BJ (cell line): ENCODE measurements around the gene PADI3. TPM values are rescaled to one million over a fixed set of nuclear protein-coding genes. Genes with fewer than 3 reads are reported as not detected.
A peak's percentile ranks its signal among the peaks of the same experiment; 100 is the strongest.

Experiments used
- CTCF ChIA-PET: fragments of 350-600 bp; formaldehyde crosslinking; extraction: SDS; loops from one replicate; lab custom pipeline; 2021; ENCODE audit warnings: antibody characterized with exemption, inconsistent platforms; lab: Yijun Ruan, JAX
- POLR2A ChIA-PET: fragments of 300-600 bp; sonication (Branson Sonifier 250); formaldehyde crosslinking; extraction: SDS; loops from one replicate; lab custom pipeline; 2021; ENCODE audit warnings: antibody characterized with exemption; lab: Charles Lee
- DNase-seq: peaks from one replicate; pipeline ENCODE4 v3.0.0-alpha.2; 2011; ENCODE audit warnings: low read depth
- H3K27me3 ChIP-seq: 2 replicates; pipeline ENCODE4 v1.6.0; 2011; ENCODE audit warnings: low read length; ENCODE audit not compliant: control insufficient read depth, insufficient read depth
- H3K36me3 ChIP-seq: 2 replicates; pipeline ENCODE4 v1.5.1; 2011; ENCODE audit warnings: low read length; ENCODE audit not compliant: control insufficient read depth, insufficient read depth
- H3K4me3 ChIP-seq: 2 replicates; pipeline ENCODE4 v1.5.1; 2011; ENCODE audit warnings: low read depth, mild to moderate bottlenecking, control low read depth, low read length
- polyA plus RNA-seq: library from polyadenylated mRNA; depleted of rRNA; stranded (reverse); fragments of >200 nt; gene quantifications from 2 replicates; pipeline ENCODE4 v1.2.3, GENCODE V29; 2011
- TF ChIP-seq, protein P1 (sequence below): IDR thresholded peaks from 2 replicates; pipeline ENCODE4 v1.5.1; 2011; ENCODE audit warnings: low read depth, mild to moderate bottlenecking, control low read depth, inconsistent platforms, low read length, moderate library complexity; ENCODE audit not compliant: insufficient read depth

Gene PADI3
- polyA plus RNA-seq, 1 experiment, result not detected

DNA sequence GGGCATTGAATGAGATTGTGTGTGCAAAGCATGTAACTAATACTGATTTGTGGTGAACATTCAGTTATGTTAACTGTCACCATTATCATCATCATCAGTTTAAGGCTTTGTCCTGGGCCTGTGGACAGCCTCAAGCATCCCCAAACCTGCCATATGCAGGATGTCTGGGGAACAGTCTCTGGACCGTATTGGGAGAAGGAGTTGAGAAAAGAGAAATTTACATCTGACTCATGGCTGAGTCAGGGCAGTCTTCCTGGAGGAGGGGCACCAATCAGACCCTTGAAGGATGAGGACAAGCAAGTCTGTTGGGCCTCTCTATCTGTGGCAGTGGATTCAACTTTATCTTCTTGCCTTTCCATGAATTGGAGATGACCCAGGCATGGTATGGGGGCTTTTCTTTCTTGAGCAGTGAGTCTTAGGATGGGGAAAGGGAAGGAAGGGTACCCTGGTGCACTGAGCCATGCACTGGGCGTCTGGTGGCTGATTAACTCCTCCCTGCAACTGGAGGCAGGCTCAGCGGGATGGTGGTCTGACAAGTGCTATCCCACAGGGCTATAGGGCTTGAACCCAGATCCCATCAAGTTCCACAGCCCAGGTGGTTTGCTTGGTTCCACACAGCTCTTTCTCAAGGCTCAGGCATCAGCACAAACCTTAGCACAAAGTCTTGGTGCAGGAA lies 2.9 kb downstream of the PADI3 start:
- H3K36me3 ChIP-seq, result no peaks in the 10 kb centered on the region
- CTCF ChIA-PET, result interaction anchor here (0.7 to 2.0 kb wide), 2 partner anchors 126 to 302 kb away, joined by 3 to 9 read pairs; no protein-coding TSS in a partner anchor
- TF ChIP-seq, protein P1, sequence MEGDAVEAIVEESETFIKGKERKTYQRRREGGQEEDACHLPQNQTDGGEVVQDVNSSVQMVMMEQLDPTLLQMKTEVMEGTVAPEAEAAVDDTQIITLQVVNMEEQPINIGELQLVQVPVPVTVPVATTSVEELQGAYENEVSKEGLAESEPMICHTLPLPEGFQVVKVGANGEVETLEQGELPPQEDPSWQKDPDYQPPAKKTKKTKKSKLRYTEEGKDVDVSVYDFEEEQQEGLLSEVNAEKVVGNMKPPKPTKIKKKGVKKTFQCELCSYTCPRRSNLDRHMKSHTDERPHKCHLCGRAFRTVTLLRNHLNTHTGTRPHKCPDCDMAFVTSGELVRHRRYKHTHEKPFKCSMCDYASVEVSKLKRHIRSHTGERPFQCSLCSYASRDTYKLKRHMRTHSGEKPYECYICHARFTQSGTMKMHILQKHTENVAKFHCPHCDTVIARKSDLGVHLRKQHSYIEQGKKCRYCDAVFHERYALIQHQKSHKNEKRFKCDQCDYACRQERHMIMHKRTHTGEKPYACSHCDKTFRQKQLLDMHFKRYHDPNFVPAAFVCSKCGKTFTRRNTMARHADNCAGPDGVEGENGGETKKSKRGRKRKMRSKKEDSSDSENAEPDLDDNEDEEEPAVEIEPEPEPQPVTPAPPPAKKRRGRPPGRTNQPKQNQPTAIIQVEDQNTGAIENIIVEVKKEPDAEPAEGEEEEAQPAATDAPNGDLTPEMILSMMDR, result no peak
- no peak for DNase-seq
- POLR2A ChIA-PET, result no interaction called here
- no peak overlapping the region for H3K4me3 ChIP-seq
- no peaks in the 10 kb centered on the region for H3K27me3 ChIP-seq

DNA sequence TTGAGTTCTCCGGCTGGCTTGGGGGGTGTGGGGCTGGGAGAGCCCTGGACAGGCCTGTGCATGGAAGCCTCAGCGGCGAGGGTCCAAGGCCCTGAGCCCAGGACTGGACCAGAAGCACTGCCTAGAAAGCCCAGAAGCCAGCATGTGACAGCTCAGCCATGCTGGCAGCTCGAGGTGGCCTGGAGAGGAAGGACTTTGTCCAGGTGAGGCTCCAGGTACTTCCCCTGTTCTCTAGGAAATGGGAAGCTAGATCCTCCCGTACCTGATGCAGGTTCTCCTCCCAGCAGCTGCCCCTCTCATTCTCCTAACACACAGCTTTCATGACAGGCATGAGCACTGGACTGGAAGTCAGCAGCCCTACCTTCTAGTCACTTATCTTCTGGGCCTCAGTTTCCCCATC lies 6.4 kb downstream of the PADI3 start:
- no peak for DNase-seq
- TF ChIP-seq, protein P1, result no peak
- H3K27me3 ChIP-seq, result peaks cover 2% of the 10 kb centered on the region; the same call in 1 of the 2 replicates
- CTCF ChIA-PET, result interaction anchor here (1.0 to 1.3 kb wide), 2 partner anchors 8 to 10 kb away, joined by 3 read pairs; no protein-coding TSS in a partner anchor
- H3K36me3 ChIP-seq, result no peaks in the 10 kb centered on the region
- no peak overlapping the region for H3K4me3 ChIP-seq
- POLR2A ChIA-PET, result no interaction called here

DNA sequence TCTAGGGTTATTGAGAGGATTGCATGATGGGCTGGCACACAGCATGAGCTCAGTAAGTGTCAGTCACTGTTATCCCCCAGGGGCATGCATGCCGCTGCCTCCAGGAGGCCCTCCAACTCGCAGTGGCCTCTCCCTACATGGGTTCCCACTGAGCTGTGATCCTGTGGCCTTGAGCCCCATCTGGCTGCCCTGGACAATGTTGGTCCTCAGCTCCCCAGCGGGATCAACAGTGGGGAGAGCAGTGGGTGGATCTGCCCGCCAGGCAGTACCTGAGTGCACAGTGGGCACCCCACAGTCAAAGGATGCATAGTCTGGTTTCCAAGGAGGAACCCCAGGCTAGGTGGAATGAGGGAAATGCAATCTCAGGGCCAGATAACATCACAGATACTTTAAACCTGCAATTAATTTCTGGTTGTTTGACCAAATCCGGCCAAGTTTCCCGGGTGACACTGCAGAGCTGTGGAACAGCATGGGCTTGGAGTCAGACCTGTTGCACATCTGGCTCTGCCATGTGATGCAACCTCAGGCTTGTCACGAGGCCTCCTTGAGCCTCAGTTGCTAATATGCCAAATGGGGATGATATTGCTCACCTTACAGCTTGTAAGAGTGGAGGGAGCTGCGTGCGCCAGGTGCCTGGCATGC lies 9.3 kb downstream of the PADI3 start:
- TF ChIP-seq, protein P1, result no peak
- ChIA-PET CTCF (interaction anchor here (1.2 to 2.4 kb wide), 5 partner anchors 13 to 78 kb away, joined by 3 to 9 read pairs (median 5); no protein-coding TSS in a partner anchor), POLR2A (no interaction called here)
- Histone ChIP-seq H3K27me3 (peaks cover 2% of the 10 kb centered on the region; the same call in 1 of the 2 replicates), H3K36me3 (no peaks in the 10 kb centered on the region), H3K4me3 (no peak overlapping the region)
- DNase-seq, result peak; percentile 20

DNA sequence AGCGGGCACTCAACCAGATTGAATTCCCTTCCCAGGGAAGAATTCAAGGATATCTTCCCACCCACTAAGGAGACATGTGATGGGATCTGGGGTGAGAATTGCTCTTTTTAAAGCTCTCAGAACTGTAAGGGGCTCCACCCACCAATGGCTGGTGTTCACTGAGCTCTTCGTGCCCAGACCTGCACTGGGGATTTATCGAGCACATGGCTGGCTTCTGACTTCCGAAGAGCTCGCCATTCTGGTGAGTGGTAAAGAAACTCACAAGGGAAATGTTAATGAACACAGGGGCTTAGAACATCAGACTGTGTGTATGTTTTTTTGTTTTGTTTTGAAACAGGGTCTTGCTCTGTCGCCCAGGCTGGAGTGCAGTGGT lies 9.8 kb downstream of the PADI3 start:
- H3K36me3 ChIP-seq, result no peaks in the 10 kb centered on the region
- ChIA-PET POLR2A (no interaction called here), CTCF (interaction anchor here (1.0 to 2.4 kb wide), 5 partner anchors 13 to 133 kb away, joined by 3 to 9 read pairs (median 5); no protein-coding TSS in a partner anchor)
- no peak overlapping the region for H3K4me3 ChIP-seq
- TF ChIP-seq, protein P1, result no peak
- no peak for DNase-seq
- H3K27me3 ChIP-seq, result peaks cover 2% of the 10 kb centered on the region; the same call in 1 of the 2 replicates

DNA sequence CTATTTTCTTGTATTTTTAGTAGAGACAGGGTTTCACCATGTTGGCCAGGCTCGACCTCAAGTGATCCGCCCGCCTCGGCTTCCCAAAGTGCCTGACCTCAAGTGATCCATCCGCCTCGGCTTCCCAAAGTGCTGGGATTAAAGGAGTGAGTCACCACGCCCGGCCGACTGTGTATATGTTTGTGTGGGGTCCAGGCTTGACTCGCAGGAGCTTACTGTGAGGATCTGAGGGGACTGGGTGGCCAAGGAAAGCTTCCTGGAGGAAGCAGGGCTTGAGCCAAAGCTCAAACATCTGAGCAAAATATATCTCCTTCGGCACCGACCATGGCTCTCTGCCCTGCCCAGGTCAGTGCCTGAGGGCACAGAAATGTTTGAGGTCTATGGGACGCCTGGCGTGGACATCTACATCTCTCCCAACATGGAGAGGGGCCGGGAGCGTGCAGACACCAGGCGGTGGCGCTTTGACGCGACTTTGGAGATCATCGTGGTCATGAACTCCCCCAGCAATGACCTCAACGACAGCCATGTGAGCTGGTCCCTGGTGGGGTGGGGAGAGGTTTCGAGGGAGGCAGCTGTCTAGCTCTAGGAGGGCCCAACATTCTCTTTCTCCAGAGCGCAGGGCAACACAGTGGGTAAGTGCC lies 10.5 kb downstream of the PADI3 start:
- CTCF ChIA-PET, result interaction anchor here (0.9 to 2.4 kb wide), 7 partner anchors 9 to 133 kb away, joined by 3 to 9 read pairs (median 4); no protein-coding TSS in a partner anchor
- no peak overlapping the region for H3K4me3 ChIP-seq
- no peak for DNase-seq
- TF ChIP-seq, protein P1, result no peak
- H3K36me3 ChIP-seq, result no peaks in the 10 kb centered on the region
- POLR2A ChIA-PET, result no interaction called here
- H3K27me3 ChIP-seq, result peaks cover 2% of the 10 kb centered on the region; the same call in 1 of the 2 replicates
